ENCODE results near the gene PACS1. TPM values are rescaled to one million over a fixed set of nuclear protein-coding genes. Genes with fewer than 3 reads are reported as not detected.
"Not testable (repeated sequence)": the region's sequence is repeated elsewhere in the genome, so short reads cannot be mapped to it uniquely, and the experiment has no call there.

The PACS1 gene
- total RNA-seq, 5 donors from 2014 or later (not counting 1 experiment from before 2014, with no cell fraction given), result 222 to 268 (median 236) TPM

GRCh38 chr11:66247295-66247694, 177.2 kb downstream of the PACS1 start:
- WGBS (ENCODE audit: insufficient coverage), result 82% methylated on average over 4 of the region's 4 CpGs

GRCh38 chr11:66247801-66248200, 177.7 kb downstream of the PACS1 start:
- ATAC-seq (replicated peaks in 1 of 4), result no peak
- H3K27ac Mint-ChIP-seq, result no peak overlapping the region
- no peaks in the 10 kb centered on the region for H3K27me3 Mint-ChIP-seq
- DNase-seq, result no peak
- POLR2A ChIA-PET, result no interaction called here
- CTCF ChIA-PET, result interaction anchor here in 1 of 2 donors (0.6 kb wide), 1 partner anchor 1909 kb away, joined by 6 read pairs; no protein-coding TSS in a partner anchor
- H3K9me3 Mint-ChIP-seq, result no peaks in the 10 kb centered on the region
- Histone ChIP-seq H3K4me1 (ENCODE audit: control insufficient read depth in 1 of 2, extremely low read depth in 1 of 2, insufficient read depth in 2 of 2, low read length in 2 of 2) (no peaks in the 10 kb centered on the region), H3K9me3 (no peaks in the 10 kb centered on the region), H3K27ac (ENCODE audit: low read length) (no peak overlapping the region), H3K4me3 (ENCODE audit: control insufficient read depth in 1 of 2, extremely low read depth in 1 of 2, low read length in 1 of 2) (no peak overlapping the region), H3K27me3 (replicated peaks in 1 of 2; ENCODE audit: control insufficient read depth in 2 of 2, extremely low read depth in 1 of 2, insufficient read depth in 2 of 2, low read length in 1 of 2) (no peaks in the 10 kb centered on the region), H3K36me3 (ENCODE audit: control insufficient read depth in 2 of 2, extremely low read depth in 1 of 2, insufficient read depth in 1 of 2, low read length in 1 of 2) (peaks cover 14 to 52% of the 10 kb centered on the region in 2 donors)
- H3K4me3 Mint-ChIP-seq, result no peak overlapping the region
- peaks cover 16% of the 10 kb centered on the region for H3K36me3 Mint-ChIP-seq
- H3K4me1 Mint-ChIP-seq, result peaks cover 4 to 9% (median 9%) of the 10 kb centered on the region in 3 donors
- 86% methylated on average over 1 of the region's 3 CpGs for WGBS (ENCODE audit: insufficient coverage)

More at GRCh38 chr11:66247295-66247694, 177.2 kb downstream of the PACS1 start:
- Histone ChIP-seq H3K9me3 (no peaks in the 10 kb centered on the region), H3K27ac (ENCODE audit: low read length) (no peak overlapping the region), H3K4me3 (ENCODE audit: control insufficient read depth in 1 of 2, extremely low read depth in 1 of 2, low read length in 1 of 2) (no peak overlapping the region), H3K4me1 (ENCODE audit: control insufficient read depth in 1 of 2, extremely low read depth in 1 of 2, insufficient read depth in 2 of 2, low read length in 2 of 2) (no peaks in the 10 kb centered on the region), H3K36me3 (ENCODE audit: control insufficient read depth in 2 of 2, extremely low read depth in 1 of 2, insufficient read depth in 1 of 2, low read length in 1 of 2) (peaks cover 18 to 57% of the 10 kb centered on the region in 2 donors), H3K27me3 (replicated peaks in 1 of 2; ENCODE audit: control insufficient read depth in 2 of 2, extremely low read depth in 1 of 2, insufficient read depth in 2 of 2, low read length in 1 of 2) (no peaks in the 10 kb centered on the region)
- Mint-ChIP-seq H3K27me3 (no peaks in the 10 kb centered on the region), H3K36me3 (peaks cover 20% of the 10 kb centered on the region), H3K27ac (no peak overlapping the region), H3K4me1 (peaks cover 4 to 9% (median 7%) of the 10 kb centered on the region in 3 donors), H3K9me3 (no peaks in the 10 kb centered on the region), H3K4me3 (no peak overlapping the region)
- ATAC-seq (replicated peaks in 1 of 4) (no peak), DNase-seq (no peak)
- ChIA-PET POLR2A (no interaction called here), CTCF (interaction anchor here in 1 of 2 donors (0.6 kb wide), 2 partner anchors 110 to 1908 kb away, joined by 5 to 6 read pairs; no protein-coding TSS in a partner anchor)

GRCh38 chr11:66248903-66249302, 178.8 kb downstream of the PACS1 start:
- peaks cover 13% of the 10 kb centered on the region for H3K36me3 Mint-ChIP-seq

GRCh38 chr11:66251809-66252208, 181.7 kb downstream of the PACS1 start:
- Histone ChIP-seq H3K27me3 (replicated peaks in 1 of 2; ENCODE audit: control insufficient read depth in 2 of 2, extremely low read depth in 1 of 2, insufficient read depth in 2 of 2, low read length in 1 of 2) (no peaks in the 10 kb centered on the region), H3K27ac (ENCODE audit: low read length) (no peak overlapping the region), H3K9me3 (no peaks in the 10 kb centered on the region), H3K4me1 (ENCODE audit: control insufficient read depth in 1 of 2, extremely low read depth in 1 of 2, insufficient read depth in 2 of 2, low read length in 2 of 2) (peaks cover 10 to 16% of the 10 kb centered on the region in 2 experiments), H3K4me3 (ENCODE audit: control insufficient read depth in 1 of 2, extremely low read depth in 1 of 2, low read length in 1 of 2) (no peak overlapping the region), H3K36me3 (ENCODE audit: control insufficient read depth in 2 of 2, extremely low read depth in 1 of 2, insufficient read depth in 1 of 2, low read length in 1 of 2) (peaks cover 5 to 26% of the 10 kb centered on the region in 2 donors)
- H3K27ac Mint-ChIP-seq, result peak overlapping the region in 1 of 2 donors; percentile 12
- peaks cover 5% of the 10 kb centered on the region for H3K36me3 Mint-ChIP-seq
- ChIA-PET POLR2A (no interaction called here), CTCF (interaction anchor here in 1 of 2 donors (0.6 kb wide), 1 partner anchor 576 kb away, joined by 8 read pairs; no protein-coding TSS in a partner anchor)
- H3K4me1 Mint-ChIP-seq, result peaks cover 15 to 25% (median 18%) of the 10 kb centered on the region in 3 donors
- H3K9me3 Mint-ChIP-seq, result no peaks in the 10 kb centered on the region
- DNase-seq (no peak), ATAC-seq (replicated peaks in 1 of 4) (no peak)
- H3K4me3 Mint-ChIP-seq, result no peak overlapping the region
- H3K27me3 Mint-ChIP-seq, result no peaks in the 10 kb centered on the region
- WGBS (ENCODE audit: insufficient coverage), result 87% methylated on average over 3 of the region's 7 CpGs

More at GRCh38 chr11:66248903-66249302, 178.8 kb downstream of the PACS1 start:
- Histone ChIP-seq H3K4me1 (ENCODE audit: control insufficient read depth in 1 of 2, extremely low read depth in 1 of 2, insufficient read depth in 2 of 2, low read length in 2 of 2) (no peaks in the 10 kb centered on the region), H3K4me3 (ENCODE audit: control insufficient read depth in 1 of 2, extremely low read depth in 1 of 2, low read length in 1 of 2) (no peak overlapping the region), H3K9me3 (no peaks in the 10 kb centered on the region), H3K27ac (ENCODE audit: low read length) (no peak overlapping the region), H3K27me3 (replicated peaks in 1 of 2; ENCODE audit: control insufficient read depth in 2 of 2, extremely low read depth in 1 of 2, insufficient read depth in 2 of 2, low read length in 1 of 2) (no peaks in the 10 kb centered on the region), H3K36me3 (ENCODE audit: control insufficient read depth in 2 of 2, extremely low read depth in 1 of 2, insufficient read depth in 1 of 2, low read length in 1 of 2) (peaks cover 14 to 41% of the 10 kb centered on the region in 2 donors)
- Mint-ChIP-seq H3K4me3 (no peak overlapping the region), H3K4me1 (peaks cover 7 to 16% (median 9%) of the 10 kb centered on the region in 3 donors), H3K27ac (peak overlapping the region; percentile 19 to 69), H3K9me3 (no peaks in the 10 kb centered on the region), H3K27me3 (no peaks in the 10 kb centered on the region)
- DNase-seq (no peak), ATAC-seq (replicated peaks in 1 of 4) (no peak)
- POLR2A ChIA-PET, result no interaction called here
- CTCF ChIA-PET, result no interaction called here
- WGBS (ENCODE audit: insufficient coverage), result 100% methylated on average over 2 of the region's 6 CpGs

GRCh38 chr11:66253081-66253480, 183.0 kb downstream of the PACS1 start:
- H3K27me3 Mint-ChIP-seq; CTCF ChIA-PET; ATAC-seq (replicated peaks in 1 of 4); DNase-seq; H3K4me3 Mint-ChIP-seq; H3K36me3 Mint-ChIP-seq; H3K4me3 ChIP-seq (ENCODE audit: control insufficient read depth in 1 of 2, extremely low read depth in 1 of 2, low read length in 1 of 2); H3K9me3 ChIP-seq; POLR2A ChIA-PET; H3K27ac ChIP-seq (ENCODE audit: low read length); H3K9me3 Mint-ChIP-seq; H3K27me3 ChIP-seq (replicated peaks in 1 of 2; ENCODE audit: control insufficient read depth in 2 of 2, extremely low read depth in 1 of 2, insufficient read depth in 2 of 2, low read length in 1 of 2): not testable (repeated sequence)
- Mint-ChIP-seq H3K4me1 (peaks cover 18 to 27% (median 21%) of the 10 kb centered on the region in 3 donors), H3K27ac (peak overlapping the region in 1 of 2 donors; percentile 20)
- WGBS (ENCODE audit: insufficient coverage), result 87% methylated on average over 6 of the region's 6 CpGs
- H3K36me3 ChIP-seq (ENCODE audit: control insufficient read depth in 2 of 2, extremely low read depth in 1 of 2, insufficient read depth in 1 of 2, low read length in 1 of 2), result peaks cover 5 to 19% of the 10 kb centered on the region in 2 donors
- peaks cover 11 to 23% of the 10 kb centered on the region in 2 experiments for H3K4me1 ChIP-seq (ENCODE audit: control insufficient read depth in 1 of 2, extremely low read depth in 1 of 2, insufficient read depth in 2 of 2, low read length in 2 of 2)

- POLR2A ChIA-PET, result no interaction called here
- CTCF ChIA-PET, result interaction anchor here in 1 of 2 donors (1.0 kb wide), 1 partner anchor 36 kb away, joined by 4 read pairs; no protein-coding TSS in a partner anchor
- H3K4me3 Mint-ChIP-seq, result peak overlapping the region; percentile 87 to 94 (median 93)
- 4% methylated on average over 26 of the region's 28 CpGs for WGBS (ENCODE audit: insufficient coverage)
- no peaks in the 10 kb centered on the region for H3K27me3 Mint-ChIP-seq
- H3K36me3 ChIP-seq (ENCODE audit: control insufficient read depth in 2 of 2, extremely low read depth in 1 of 2, insufficient read depth in 1 of 2, low read length in 1 of 2), result peaks cover 10 to 38% of the 10 kb centered on the region in 2 donors
- H3K4me3 ChIP-seq (ENCODE audit: control insufficient read depth in 1 of 2, extremely low read depth in 1 of 2, low read length in 1 of 2), result peak overlapping the region; percentile 85 to 89
- H3K4me1 Mint-ChIP-seq, result peaks cover 27 to 31% (median 28%) of the 10 kb centered on the region in 3 donors
- peaks cover 11% of the 10 kb centered on the region for H3K36me3 Mint-ChIP-seq
- ATAC-seq (replicated peaks in 1 of 4) (no peak), DNase-seq (no peak)
- H3K27ac ChIP-seq (ENCODE audit: low read length), result peak overlapping the region; percentile 96
- H3K9me3 ChIP-seq, result no peaks in the 10 kb centered on the region
- no peaks in the 10 kb centered on the region for H3K27me3 ChIP-seq (replicated peaks in 1 of 2; ENCODE audit: control insufficient read depth in 2 of 2, extremely low read depth in 1 of 2, insufficient read depth in 2 of 2, low read length in 1 of 2)
- H3K27ac Mint-ChIP-seq, result peak overlapping the region; percentile 59 to 80
- H3K9me3 Mint-ChIP-seq, result no peaks in the 10 kb centered on the region
- peaks cover 14 to 38% of the 10 kb centered on the region in 2 experiments for H3K4me1 ChIP-seq (ENCODE audit: control insufficient read depth in 1 of 2, extremely low read depth in 1 of 2, insufficient read depth in 2 of 2, low read length in 2 of 2)
Observed at GRCh38 chr11:66258473-66258893, 188.4 kb downstream of the PACS1 start.

Data from T-cell (primary cell).